HG03521 (cell line): ENCODE data around the gene TRPM4.
"Not testable (repeated sequence)": the region's sequence is repeated elsewhere in the genome, so short reads cannot be mapped to it uniquely, and the experiment has no call there.

Source experiments
- ATAC-seq: cut with Tn5 transposase; IDR thresholded peaks from one replicate; pipeline ENCODE4 v1.9.1; 2021; ENCODE audit warnings: mild to moderate bottlenecking, moderate library complexity; ENCODE audit not compliant: unreplicated experiment

TRPM4 gene

GRCh38 chr19:49224441-49224840 is 66.8 kb downstream of the TRPM4 start:
- not testable (repeated sequence) for ATAC-seq

GRCh38 chr19:49224879-49225278 is 67.3 kb downstream of the TRPM4 start:
- no peak for ATAC-seq

GRCh38 chr19:49229416-49229815 is 71.8 kb downstream of the TRPM4 start:
- ATAC-seq: no peak

- no peak for ATAC-seq
Measured at GRCh38 chr19:49231389-49231788, 73.8 kb downstream of the TRPM4 start.

GRCh38 chr19:49231804-49232203 is 74.2 kb downstream of the TRPM4 start:
- ATAC-seq: no peak

GRCh38 chr19:49233163-49233562 is 75.6 kb downstream of the TRPM4 start:
- ATAC-seq: no peak

GRCh38 chr19:49241769-49242168 is 84.2 kb downstream of the TRPM4 start:
- no peak for ATAC-seq

- ATAC-seq: no peak
Measured at GRCh38 chr19:49243129-49243528, 85.5 kb downstream of the TRPM4 start.

GRCh38 chr19:49243726-49244125 is 86.1 kb downstream of the TRPM4 start:
- no peak for ATAC-seq

- ATAC-seq: no peak
Measured at GRCh38 chr19:49244256-49244655, 86.7 kb downstream of the TRPM4 start.

- ATAC-seq: no peak
Measured at GRCh38 chr19:49247676-49248075, 90.1 kb downstream of the TRPM4 start.

- ATAC-seq: no peak
Measured at GRCh38 chr19:49249933-49250332, 92.3 kb downstream of the TRPM4 start.

GRCh38 chr19:49255674-49256073 is 98.1 kb downstream of the TRPM4 start:
- ATAC-seq: no peak

- no peak for ATAC-seq
Measured at GRCh38 chr19:49256691-49257090, 99.1 kb downstream of the TRPM4 start.
